OCI-LY7 (cell line): ENCODE results near the gene NLRC4. TPM values are rescaled to one million over a fixed set of nuclear protein-coding genes. Genes with fewer than 3 reads are reported as not detected.

Experiments
- BruUV-seq: library from RNA; stranded (reverse); fragments of 400-500 nt; replicated peaks from 2 replicates; lab custom pipeline; 2021; lab: Mats Ljungman, UMichigan
- CTCF ChIA-PET: fragments of 300-600 bp; sonication (Branson Sonifier 250); formaldehyde crosslinking; loops from one replicate; lab custom pipeline; 2022; ENCODE audit warnings: antibody characterized with exemption; ENCODE audit not compliant: unreplicated experiment; lab: Charles Lee
- POLR2A ChIA-PET: fragments of 300-600 bp; sonication (Branson Sonifier 250); formaldehyde crosslinking; loops from one replicate; lab custom pipeline; 2022; ENCODE audit warnings: antibody characterized with exemption; lab: Charles Lee
- DNase-seq: peaks from one replicate; pipeline ENCODE4 v3.0.0-alpha.2; 2015; ENCODE audit warnings: low spot score
- H2AFZ ChIP-seq: fragments of 200-600 bp; sonication (generic), shearing (Covaris generic); 2 replicates; pipeline ENCODE4 v1.6.1; 2014; ENCODE audit warnings: mild to moderate bottlenecking, antibody characterized with exemption, low read length, moderate library complexity
- H3K27ac ChIP-seq: fragments of 200-600 bp; sonication (generic); 2 replicates; pipeline ENCODE4 v1.5.1; 2014; ENCODE audit warnings: mixed run types, low read depth, mild to moderate bottlenecking, moderate library complexity, low read length, inconsistent platforms; ENCODE audit not compliant: poor library complexity, severe bottlenecking
- H3K36me3 ChIP-seq: fragments of 200-600 bp; sonication (generic); 2 replicates; pipeline ENCODE4 v1.6.1; 2014; ENCODE audit warnings: mild to moderate bottlenecking, antibody characterized with exemption, low read length, moderate library complexity, mixed read lengths; ENCODE audit not compliant: insufficient read depth
- H3K4me1 ChIP-seq: fragments of 200-600 bp; sonication (generic); 2 replicates; pipeline ENCODE4 v1.5.1; 2014; ENCODE audit warnings: mild to moderate bottlenecking, low read length; ENCODE audit not compliant: insufficient read depth, poor library complexity, severe bottlenecking
- H3K4me2 ChIP-seq: fragments of 200-600 bp; sonication (generic); 2 replicates; pipeline ENCODE4 v1.6.1; 2014; ENCODE audit warnings: mild to moderate bottlenecking, low read length
- H3K4me3 ChIP-seq: fragments of 200-600 bp; sonication (generic); 2 replicates; pipeline ENCODE4 v1.5.1; 2014; ENCODE audit warnings: mild to moderate bottlenecking, low read depth, low read length; ENCODE audit not compliant: poor library complexity, severe bottlenecking
- H3K79me2 ChIP-seq: fragments of 200-600 bp; sonication (generic); 2 replicates; pipeline ENCODE4 v1.6.1; 2016; ENCODE audit warnings: low read depth, mild to moderate bottlenecking, low read length, moderate library complexity, mixed read lengths; ENCODE audit not compliant: insufficient read depth
- H3K9me2 ChIP-seq: fragments of 200-600 bp; sonication (generic); 2 replicates; pipeline ENCODE4 v1.6.1; 2016; ENCODE audit warnings: mild to moderate bottlenecking, low read length, mixed read lengths; ENCODE audit not compliant: insufficient read depth
- H3K9me3 ChIP-seq: fragments of 200-600 bp; sonication (generic); 2 replicates; pipeline ENCODE4 v1.6.1; 2014; ENCODE audit warnings: mild to moderate bottlenecking, mixed run types, low read length, mixed read lengths
- H4K20me1 ChIP-seq: fragments of 200-600 bp; sonication (generic); 2 replicates; pipeline ENCODE4 v1.6.1; 2014; ENCODE audit warnings: mild to moderate bottlenecking, antibody characterized with exemption, low read length, moderate library complexity, mixed read lengths; ENCODE audit not compliant: insufficient read depth
- CTCF ChIP-seq: fragments of 200-600 bp; sonication (generic); conservative IDR thresholded peaks from 2 replicates; pipeline ENCODE4 v1.5.1; 2014; ENCODE audit warnings: mild to moderate bottlenecking, antibody characterized with exemption, low read length, moderate library complexity, mixed read lengths
- EZH2phosphoT487 ChIP-seq: fragments of 200-600 bp; sonication (generic); IDR thresholded peaks from 2 replicates; pipeline ENCODE4 v1.6.1; 2018; ENCODE audit warnings: low read depth, borderline replicate concordance, mild to moderate bottlenecking, mixed run types, antibody characterized with exemption, low read length, moderate library complexity, mixed read lengths
- intact Hi-C: fragments of 100-400 bp; cut with micrococcal nuclease; formaldehyde crosslinking; loops from one replicate; pipeline ENCODE4 v1.10.0; 2022; ENCODE audit not compliant: unreplicated experiment
- total RNA-seq, 2 experiments: library from RNA; depleted of rRNA in 1 of 2; stranded (reverse); fragments of >200 nt in 1 of 2; shearing (Covaris generic) in 1 of 2; gene quantifications; 2 replicates each; pipeline ENCODE4 v1.2.3, GENCODE V29; 2014 to 2022

NLRC4 gene
- total RNA-seq, 2 experiments from 2014 or later, result not detected

DNA sequence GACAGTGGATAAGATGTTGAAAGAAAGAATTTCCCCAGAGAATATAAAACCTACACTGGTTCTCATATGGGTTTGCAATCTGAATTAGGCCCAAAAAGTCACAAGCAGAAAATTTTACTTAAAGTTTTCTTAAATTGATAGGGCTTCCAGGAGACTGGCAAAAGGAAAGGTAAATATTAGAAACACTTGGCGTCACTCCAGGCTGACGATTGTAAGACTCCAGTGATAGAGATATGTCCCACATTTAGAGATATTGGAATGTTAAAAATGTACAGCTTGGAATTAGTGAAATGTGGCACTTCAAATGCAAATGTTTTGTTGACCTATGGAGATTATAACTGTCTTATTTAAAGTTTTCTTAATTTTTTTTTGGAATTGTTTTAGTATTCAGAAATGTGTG lies 27.1 kb upstream of the NLRC4 start:
- CTCF ChIA-PET, result no interaction called here
- no peak for DNase-seq
- no peaks in the 10 kb centered on the region for H3K79me2 ChIP-seq

DNA sequence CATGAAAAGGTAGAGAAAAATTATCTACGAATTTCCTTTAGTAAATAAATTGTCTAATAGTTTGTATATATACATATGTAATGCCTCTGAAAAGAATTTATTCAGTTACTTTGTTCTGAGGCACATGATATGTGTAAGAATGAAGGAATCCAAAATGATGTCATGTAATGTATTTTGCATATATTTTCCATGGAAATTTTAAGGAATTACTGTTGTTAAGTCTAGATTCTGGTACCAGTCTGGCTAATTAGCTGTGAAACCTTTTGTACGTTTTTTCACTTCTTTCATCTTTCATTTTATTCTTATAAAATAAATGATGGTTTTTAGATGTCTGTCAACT lies 25.3 kb upstream of the NLRC4 start:
- Histone ChIP-seq H3K4me2 (no peak overlapping the region), H3K4me3 (no peak overlapping the region), H4K20me1 (no peaks in the 10 kb centered on the region), H3K9me3 (no peaks in the 10 kb centered on the region), H3K4me1 (no peaks in the 10 kb centered on the region), H3K27ac (no peak overlapping the region), H3K79me2 (no peaks in the 10 kb centered on the region), H3K9me2 (no peaks in the 10 kb centered on the region), H3K36me3 (peaks cover 28% of the 10 kb centered on the region), H2AFZ (no peak overlapping the region)
- CTCF ChIA-PET, result no interaction called here
- POLR2A ChIA-PET, result no interaction called here
- TF ChIP-seq CTCF (no peak), EZH2phosphoT487 (no peak)
- BruUV-seq, result no TSS peak
- no peak for DNase-seq
- intact Hi-C loops, result no loop called here

More for the DNA sequence above, 27.1 kb upstream of the NLRC4 start:
- no peaks in the 10 kb centered on the region for H3K9me2 ChIP-seq
- no peaks in the 10 kb centered on the region for H3K9me3 ChIP-seq
- BruUV-seq, result no TSS peak
- POLR2A ChIA-PET, result no interaction called here
- TF ChIP-seq CTCF, result no peak
- TF ChIP-seq EZH2phosphoT487, result no peak
- no peak overlapping the region for H3K27ac ChIP-seq
- H3K4me1 ChIP-seq, result no peaks in the 10 kb centered on the region
- H3K4me2 ChIP-seq, result no peak overlapping the region
- H3K36me3 ChIP-seq, result peaks cover 29% of the 10 kb centered on the region
- intact Hi-C loops, result no loop called here
- H4K20me1 ChIP-seq, result no peaks in the 10 kb centered on the region
- H2AFZ ChIP-seq, result no peak overlapping the region
- H3K4me3 ChIP-seq, result no peak overlapping the region

DNA sequence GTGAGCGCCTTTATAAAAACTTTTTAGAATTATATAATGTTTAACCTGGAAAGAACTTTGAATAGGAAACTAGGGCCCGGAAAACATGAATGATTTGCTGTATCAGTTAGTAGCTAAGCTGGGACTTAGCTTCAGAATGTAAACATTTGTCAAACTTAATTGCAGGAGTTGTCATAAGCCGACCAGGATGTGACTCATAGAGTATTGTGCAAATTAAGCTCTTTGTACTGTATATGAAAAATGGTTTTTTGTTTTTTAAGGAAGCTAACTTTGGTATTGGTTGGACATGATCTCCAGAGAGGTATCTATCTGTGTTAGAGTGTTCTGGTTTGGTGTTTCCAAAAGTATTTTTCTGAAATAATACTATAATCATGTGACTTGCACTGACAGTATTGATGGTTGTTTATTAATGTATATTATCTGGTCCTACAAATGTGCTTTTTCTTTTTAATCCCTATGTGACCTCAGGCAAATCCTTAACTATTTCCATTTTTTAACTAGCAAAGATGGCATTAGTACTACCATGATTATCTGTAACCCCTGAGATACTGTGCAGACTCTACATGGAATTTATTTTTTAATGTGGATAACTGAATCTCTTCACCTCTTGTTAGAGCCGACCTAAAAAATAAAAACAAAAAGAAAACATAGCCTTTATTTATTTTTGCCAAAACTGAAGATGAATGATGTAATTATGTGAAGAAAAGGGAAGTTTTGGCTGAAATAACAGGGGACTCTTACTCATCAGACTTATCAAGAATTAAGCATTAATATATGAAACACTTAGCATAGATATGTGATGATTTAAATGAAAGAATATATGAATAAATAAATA lies 24.7 kb upstream of the NLRC4 start:
- POLR2A ChIA-PET, result interaction anchor here (0.6 to 1.1 kb wide), 4 partner anchors 9 to 207 kb away, joined by 3 to 5 read pairs (median 4); no protein-coding TSS in a partner anchor

More for the DNA sequence above, 24.7 kb upstream of the NLRC4 start:
- H3K36me3 ChIP-seq, result peaks cover 30% of the 10 kb centered on the region
- BruUV-seq, result no TSS peak
- H3K4me3 ChIP-seq, result no peak overlapping the region
- H3K4me2 ChIP-seq, result no peak overlapping the region
- intact Hi-C loops, result no loop called here
- no peaks in the 10 kb centered on the region for H3K4me1 ChIP-seq
- H2AFZ ChIP-seq, result no peak overlapping the region
- no peaks in the 10 kb centered on the region for H3K9me2 ChIP-seq
- CTCF ChIA-PET, result no interaction called here
- H3K9me3 ChIP-seq, result no peaks in the 10 kb centered on the region
- no peak for DNase-seq
- H3K27ac ChIP-seq, result no peak overlapping the region
- no peaks in the 10 kb centered on the region for H3K79me2 ChIP-seq
- H4K20me1 ChIP-seq, result no peaks in the 10 kb centered on the region
- TF ChIP-seq CTCF (no peak), EZH2phosphoT487 (no peak)
